ENCODE measurements around the gene CALML5.

- TF ChIP-seq CTCF (conservative IDR thresholded peaks at IDR 0.05; ENCODE audit: low read length) = no peak
- no peak for TF ChIP-seq EZH2phosphoT487 (IDR thresholded peaks at IDR 0.05; ENCODE audit: borderline replicate concordance)
Observed at GRCh38 chr10:5461914-5462840, 37.2 kb downstream of the CALML5 start.
